K562 (cell line): ENCODE data around the gene SLC38A2. TPM values are rescaled to one million over a fixed set of nuclear protein-coding genes. Genes with fewer than 3 reads are reported as not detected.

Source experiments
- ATF6 ChIP-seq: sonication (generic); formaldehyde crosslinking; IDR thresholded peaks from 2 replicates; pipeline ENCODE4 v1.4.0; 2020; ENCODE audit warnings: mild to moderate bottlenecking, missing genetic modification reagents
- CBFB ChIP-seq: sonication (generic); formaldehyde crosslinking; IDR thresholded peaks from 2 replicates; pipeline ENCODE4 v1.4.0; 2020; ENCODE audit warnings: mild to moderate bottlenecking, missing genetic modification reagents
- CXXC5 ChIP-seq: fragments of 250-450 bp; sonication (Bioruptor Pico); IDR thresholded peaks from 2 replicates; pipeline ENCODE4 v1.8.0; 2022; ENCODE audit warnings: inconsistent platforms, mild to moderate bottlenecking, moderate library complexity
- E4F1 ChIP-seq: fragments of 250-450 bp; sonication (Bioruptor Pico); IDR thresholded peaks from 2 replicates; pipeline ENCODE4 v1.5.0; 2021; ENCODE audit warnings: mild to moderate bottlenecking, borderline replicate concordance
- HMG20A ChIP-seq: fragments of 450-650 bp; formaldehyde crosslinking; conservative IDR thresholded peaks from 2 replicates; pipeline ENCODE4 v1.4.0; 2020; ENCODE audit warnings: mild to moderate bottlenecking, mixed read lengths
- HNRNPUL1 ChIP-seq: fragments of 200-400 bp; formaldehyde crosslinking; IDR thresholded peaks from 2 replicates; pipeline ENCODE4 v1.6.1; 2017; ENCODE audit warnings: low read length
- ID3 ChIP-seq, 2 experiments: fragments of 250-450 bp in 1 of 2; fragments of 450-650 bp in 1 of 2; sonication (Bioruptor Pico) in 1 of 2; IDR thresholded peaks; 2 replicates each; pipeline versions ENCODE4 v1.6.1 to v1.8.0; 2016 to 2021; ENCODE audit warnings: mild to moderate bottlenecking in 2 of 2, moderate library complexity in 2 of 2, missing compliant biosample characterization in 1 of 2, missing genetic modification characterization in 1 of 2
- IRF2 ChIP-seq: sonication (generic); formaldehyde crosslinking; IDR thresholded peaks from 2 replicates; pipeline ENCODE4 v1.8.1; 2022; ENCODE audit warnings: mild to moderate bottlenecking, missing genetic modification reagents
- NCOR1 ChIP-seq: fragments of 450-650 bp; IDR thresholded peaks from 2 replicates; pipeline ENCODE4 v1.6.1; 2016; ENCODE audit warnings: mild to moderate bottlenecking, moderate library complexity
- RBM15 ChIP-seq: fragments of 200-400 bp; formaldehyde crosslinking; IDR thresholded peaks from 2 replicates; pipeline ENCODE4 v1.6.1; 2018; ENCODE audit warnings: mild to moderate bottlenecking, low read length, moderate library complexity; ENCODE audit not compliant: insufficient read depth
- RUNX1 ChIP-seq: sonication (generic); IDR thresholded peaks from 2 replicates; pipeline ENCODE4 v1.6.1; 2016; ENCODE audit warnings: antibody characterized with exemption, low read depth
- SMAD2 ChIP-seq: fragments of 150-350 bp; IDR thresholded peaks from 2 replicates; pipeline ENCODE4 v1.6.1; 2014; ENCODE audit warnings: low read depth, mild to moderate bottlenecking, low read length
- U2AF2 ChIP-seq: fragments of 200-400 bp; formaldehyde crosslinking; optimal IDR thresholded peaks from 2 replicates; pipeline ENCODE3; 2017; ENCODE audit warnings: low read depth, mild to moderate bottlenecking, low read length
- XRCC3 ChIP-seq: fragments of 450-650 bp; IDR thresholded peaks from 2 replicates; pipeline ENCODE4 v1.6.1; 2017; ENCODE audit warnings: mild to moderate bottlenecking, moderate library complexity
- ZNF586 ChIP-seq: fragments of 450-650 bp; formaldehyde crosslinking; conservative IDR thresholded peaks from 2 replicates; pipeline ENCODE4 v1.4.0; 2020; ENCODE audit warnings: mild to moderate bottlenecking, moderate library complexity
- ZNF778 ChIP-seq: fragments of 450-650 bp; formaldehyde crosslinking; IDR thresholded peaks from 2 replicates; pipeline ENCODE4 v1.4.0; 2020; ENCODE audit warnings: mild to moderate bottlenecking, moderate library complexity
- polyA plus RNA-seq, 8 experiments: library from polyadenylated mRNA; depleted of rRNA in 4 of 8; stranded (reverse) in 5 of 8; unstranded in 3 of 8; fragments of >200 nt; fragmentation: Nextera tagmentation in 2 of 8; fragmentation: Illumina TruSeq in 1 of 8; extraction: Ambion mirVana in 2 of 8; extraction: Trizol in 1 of 8; gene quantifications; 2 replicates each; pipeline versions ENCODE4 v1.2.1 to v1.2.3, GENCODE V29; 2011 to 2014; ENCODE audit warnings: inconsistent platforms in 1 of 8, missing spikeins in 1 of 8
- total RNA-seq, 7 experiments: library from RNA; depleted of rRNA in 6 of 7; stranded (reverse); fragments of >200 nt in 6 of 7; fragmentation: Illumina TruSeq in 2 of 7; extraction: Trizol in 2 of 7; gene quantifications; 2 replicates each; pipeline versions ENCODE4 v1.2.1 to v1.2.3, GENCODE V29; 2011 to 2021; ENCODE audit warnings: low replicate concordance in 1 of 7
- TF ChIP-seq, protein P1 (sequence below): fragments of 150-350 bp; IDR thresholded peaks from 2 replicates; pipeline ENCODE4 v1.6.1; 2014; ENCODE audit warnings: low read depth, mild to moderate bottlenecking, low read length, borderline replicate concordance
- TF ChIP-seq, protein P2 (sequence below): sonication (generic); formaldehyde crosslinking; IDR thresholded peaks from 2 replicates; pipeline ENCODE4 v1.8.1; 2023; ENCODE audit warnings: mild to moderate bottlenecking, missing genetic modification reagents

The SLC38A2 gene
- total and polyA plus RNA-seq, 9 of the 15 experiments (the other 6 are each of a cell fraction or from before 2014, with no cell fraction given): 98.7 to 292 (median 143) TPM

GRCh38 chr12:46383654-46384450 is 11.3 kb upstream of the SLC38A2 start (continued):
- no peak for TF ChIP-seq XRCC3
- TF ChIP-seq ZNF586 (CRISPR knock-in tag): no peak
- no peak for TF ChIP-seq RUNX1
- TF ChIP-seq ID3 (CRISPR knock-in tag; IDR thresholded peaks at IDR 0.05): no peak
- no peak for TF ChIP-seq ID3 (tag; IDR thresholded peaks at IDR 0.05)
- TF ChIP-seq SMAD2: no peak
- TF ChIP-seq IRF2: no peak
- TF ChIP-seq NCOR1: no peak
- TF ChIP-seq, protein P1, sequence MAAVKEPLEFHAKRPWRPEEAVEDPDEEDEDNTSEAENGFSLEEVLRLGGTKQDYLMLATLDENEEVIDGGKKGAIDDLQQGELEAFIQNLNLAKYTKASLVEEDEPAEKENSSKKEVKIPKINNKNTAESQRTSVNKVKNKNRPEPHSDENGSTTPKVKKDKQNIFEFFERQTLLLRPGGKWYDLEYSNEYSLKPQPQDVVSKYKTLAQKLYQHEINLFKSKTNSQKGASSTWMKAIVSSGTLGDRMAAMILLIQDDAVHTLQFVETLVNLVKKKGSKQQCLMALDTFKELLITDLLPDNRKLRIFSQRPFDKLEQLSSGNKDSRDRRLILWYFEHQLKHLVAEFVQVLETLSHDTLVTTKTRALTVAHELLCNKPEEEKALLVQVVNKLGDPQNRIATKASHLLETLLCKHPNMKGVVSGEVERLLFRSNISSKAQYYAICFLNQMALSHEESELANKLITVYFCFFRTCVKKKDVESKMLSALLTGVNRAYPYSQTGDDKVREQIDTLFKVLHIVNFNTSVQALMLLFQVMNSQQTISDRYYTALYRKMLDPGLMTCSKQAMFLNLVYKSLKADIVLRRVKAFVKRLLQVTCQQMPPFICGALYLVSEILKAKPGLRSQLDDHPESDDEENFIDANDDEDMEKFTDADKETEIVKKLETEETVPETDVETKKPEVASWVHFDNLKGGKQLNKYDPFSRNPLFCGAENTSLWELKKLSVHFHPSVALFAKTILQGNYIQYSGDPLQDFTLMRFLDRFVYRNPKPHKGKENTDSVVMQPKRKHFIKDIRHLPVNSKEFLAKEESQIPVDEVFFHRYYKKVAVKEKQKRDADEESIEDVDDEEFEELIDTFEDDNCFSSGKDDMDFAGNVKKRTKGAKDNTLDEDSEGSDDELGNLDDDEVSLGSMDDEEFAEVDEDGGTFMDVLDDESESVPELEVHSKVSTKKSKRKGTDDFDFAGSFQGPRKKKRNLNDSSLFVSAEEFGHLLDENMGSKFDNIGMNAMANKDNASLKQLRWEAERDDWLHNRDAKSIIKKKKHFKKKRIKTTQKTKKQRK: no peak
- TF ChIP-seq, protein P2, sequence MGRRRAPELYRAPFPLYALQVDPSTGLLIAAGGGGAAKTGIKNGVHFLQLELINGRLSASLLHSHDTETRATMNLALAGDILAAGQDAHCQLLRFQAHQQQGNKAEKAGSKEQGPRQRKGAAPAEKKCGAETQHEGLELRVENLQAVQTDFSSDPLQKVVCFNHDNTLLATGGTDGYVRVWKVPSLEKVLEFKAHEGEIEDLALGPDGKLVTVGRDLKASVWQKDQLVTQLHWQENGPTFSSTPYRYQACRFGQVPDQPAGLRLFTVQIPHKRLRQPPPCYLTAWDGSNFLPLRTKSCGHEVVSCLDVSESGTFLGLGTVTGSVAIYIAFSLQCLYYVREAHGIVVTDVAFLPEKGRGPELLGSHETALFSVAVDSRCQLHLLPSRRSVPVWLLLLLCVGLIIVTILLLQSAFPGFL: no peak
- no peak for TF ChIP-seq HMG20A
- TF ChIP-seq RBM15: no peak
- TF ChIP-seq E4F1: no peak
- TF ChIP-seq CBFB (CRISPR knock-in tag): 0 out of 2 replicates have a peak, but pooled peaks have one; percentile 46
- no peak; the same call in 1 of the 2 replicates for TF ChIP-seq ATF6 (CRISPR knock-in tag)
- no peak for TF ChIP-seq U2AF2
- no peak for TF ChIP-seq ZNF778 (CRISPR knock-in tag)
- no peak; the same call in none of the 2 replicates for TF ChIP-seq CXXC5 (CRISPR knock-in tag)
- no peak for TF ChIP-seq HNRNPUL1
